Karpas-422 (cell line): ENCODE results near the gene SAMD13. TPM values are rescaled to one million over a fixed set of nuclear protein-coding genes. Genes with fewer than 3 reads are reported as not detected.

Experiments
- DNase-seq: peaks from one replicate; pipeline ENCODE4 v3.0.0-alpha.2; 2015
- H2AFZ ChIP-seq: fragments of 200-600 bp; sonication (generic); 2 replicates; pipeline ENCODE4 v1.6.1; 2014; ENCODE audit warnings: antibody characterized with exemption, low read length, mixed read lengths
- H3K27ac ChIP-seq: fragments of 200-600 bp; sonication (generic); 2 replicates; pipeline ENCODE4 v1.5.1; 2014; ENCODE audit warnings: mild to moderate bottlenecking, low read length, moderate library complexity
- H3K27me3 ChIP-seq: fragments of 200-600 bp; sonication (generic); 2 replicates; pipeline ENCODE4 v1.6.1; 2014; ENCODE audit warnings: low read length, mixed read lengths
- H3K36me3 ChIP-seq: fragments of 200-600 bp; sonication (generic); 2 replicates; pipeline ENCODE4 v1.6.1; 2014; ENCODE audit warnings: low read length, mixed read lengths; ENCODE audit not compliant: insufficient read depth
- H3K4me1 ChIP-seq: fragments of 200-600 bp; sonication (generic); 2 replicates; pipeline ENCODE4 v1.6.1; 2014; ENCODE audit warnings: mild to moderate bottlenecking, low read length, mixed read lengths
- H3K4me2 ChIP-seq: fragments of 200-600 bp; sonication (generic); 2 replicates; pipeline ENCODE4 v1.6.1; 2014; ENCODE audit warnings: low read length, low read depth, mild to moderate bottlenecking; ENCODE audit not compliant: poor library complexity, severe bottlenecking
- H3K4me3 ChIP-seq: fragments of 200-600 bp; sonication (generic); 2 replicates; pipeline ENCODE4 v1.5.1; 2014; ENCODE audit warnings: mild to moderate bottlenecking, antibody characterized with exemption, low read length, mixed read lengths
- H3K79me2 ChIP-seq: fragments of 200-600 bp; sonication (generic); 2 replicates; pipeline ENCODE4 v1.6.1; 2014; ENCODE audit warnings: mild to moderate bottlenecking, low read length, mixed read lengths
- H3K9ac ChIP-seq: fragments of 200-600 bp; sonication (generic); 2 replicates; pipeline ENCODE4 v1.6.0; 2014; ENCODE audit warnings: low read length
- H3K9me2 ChIP-seq: fragments of 200-600 bp; sonication (generic), shearing (Covaris generic); replicated peaks from 2 replicates; pipeline ENCODE4 v1.6.0; 2014; ENCODE audit warnings: mild to moderate bottlenecking, low read length, moderate library complexity; ENCODE audit not compliant: insufficient read depth
- H3K9me3 ChIP-seq: fragments of 300-700, 200-600 bp; sonication (generic); 2 replicates; pipeline ENCODE4 v1.6.1; 2014; ENCODE audit warnings: low read length, mixed read lengths
- H4K20me1 ChIP-seq: fragments of 200-600 bp; sonication (generic); 2 replicates; pipeline ENCODE4 v1.6.1; 2014; ENCODE audit warnings: mild to moderate bottlenecking, antibody characterized with exemption, low read length, low read depth; ENCODE audit not compliant: insufficient read depth
- total RNA-seq: library from RNA; depleted of rRNA; stranded (reverse); fragments of >200 nt; shearing (Covaris generic); gene quantifications from 2 replicates; pipeline ENCODE4 v1.2.3, GENCODE V29; 2014; ENCODE audit warnings: low replicate concordance

SAMD13 gene
- total RNA-seq, 1 experiment from 2014 or later = 3.1 TPM

DNA sequence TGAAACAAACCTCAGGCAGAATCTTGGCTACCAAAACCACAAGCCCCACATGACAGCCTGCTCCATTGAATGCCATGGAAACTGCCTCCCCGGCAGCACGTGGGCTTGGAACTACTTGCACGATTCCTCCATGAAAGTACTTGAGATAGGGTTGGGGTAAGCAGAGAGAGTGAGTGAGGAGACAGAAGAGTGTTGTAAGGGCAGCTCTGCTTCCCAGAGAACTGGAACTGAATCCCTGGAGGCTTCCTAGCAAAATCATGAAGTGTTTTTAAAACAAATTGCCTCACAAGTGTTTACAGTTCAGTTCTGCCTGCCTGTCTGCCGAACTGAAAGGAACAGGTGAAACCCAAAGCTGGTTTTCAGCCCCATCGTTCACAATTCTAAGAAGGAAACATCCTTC, 61.5 kb downstream of the SAMD13 start:
- Histone ChIP-seq H4K20me1 (no peaks in the 10 kb centered on the region), H3K9me3 (no peaks in the 10 kb centered on the region), H3K4me2 (no peak overlapping the region), H3K36me3 (no peaks in the 10 kb centered on the region), H3K4me1 (no peaks in the 10 kb centered on the region), H3K4me3 (no peak overlapping the region), H3K9ac (no peak overlapping the region), H3K79me2 (no peaks in the 10 kb centered on the region), H2AFZ (no peak overlapping the region), H3K9me2 (no peaks in the 10 kb centered on the region), H3K27me3 (no peaks in the 10 kb centered on the region), H3K27ac (no peak overlapping the region)
- DNase-seq = no peak

GRCh38 chr1:84363622-84364021, 62.1 kb downstream of the SAMD13 start:
- H3K9me2 ChIP-seq = no peaks in the 10 kb centered on the region
- no peaks in the 10 kb centered on the region for H3K36me3 ChIP-seq
- H3K4me2 ChIP-seq = no peak overlapping the region
- no peak for DNase-seq
- no peak overlapping the region for H2AFZ ChIP-seq
- H3K9ac ChIP-seq = no peak overlapping the region
- H3K27ac ChIP-seq = no peak overlapping the region
- H3K27me3 ChIP-seq = no peaks in the 10 kb centered on the region
- no peak overlapping the region for H3K4me3 ChIP-seq
- no peaks in the 10 kb centered on the region for H4K20me1 ChIP-seq
- no peaks in the 10 kb centered on the region for H3K9me3 ChIP-seq
- H3K4me1 ChIP-seq = no peaks in the 10 kb centered on the region
- H3K79me2 ChIP-seq = no peaks in the 10 kb centered on the region

DNA sequence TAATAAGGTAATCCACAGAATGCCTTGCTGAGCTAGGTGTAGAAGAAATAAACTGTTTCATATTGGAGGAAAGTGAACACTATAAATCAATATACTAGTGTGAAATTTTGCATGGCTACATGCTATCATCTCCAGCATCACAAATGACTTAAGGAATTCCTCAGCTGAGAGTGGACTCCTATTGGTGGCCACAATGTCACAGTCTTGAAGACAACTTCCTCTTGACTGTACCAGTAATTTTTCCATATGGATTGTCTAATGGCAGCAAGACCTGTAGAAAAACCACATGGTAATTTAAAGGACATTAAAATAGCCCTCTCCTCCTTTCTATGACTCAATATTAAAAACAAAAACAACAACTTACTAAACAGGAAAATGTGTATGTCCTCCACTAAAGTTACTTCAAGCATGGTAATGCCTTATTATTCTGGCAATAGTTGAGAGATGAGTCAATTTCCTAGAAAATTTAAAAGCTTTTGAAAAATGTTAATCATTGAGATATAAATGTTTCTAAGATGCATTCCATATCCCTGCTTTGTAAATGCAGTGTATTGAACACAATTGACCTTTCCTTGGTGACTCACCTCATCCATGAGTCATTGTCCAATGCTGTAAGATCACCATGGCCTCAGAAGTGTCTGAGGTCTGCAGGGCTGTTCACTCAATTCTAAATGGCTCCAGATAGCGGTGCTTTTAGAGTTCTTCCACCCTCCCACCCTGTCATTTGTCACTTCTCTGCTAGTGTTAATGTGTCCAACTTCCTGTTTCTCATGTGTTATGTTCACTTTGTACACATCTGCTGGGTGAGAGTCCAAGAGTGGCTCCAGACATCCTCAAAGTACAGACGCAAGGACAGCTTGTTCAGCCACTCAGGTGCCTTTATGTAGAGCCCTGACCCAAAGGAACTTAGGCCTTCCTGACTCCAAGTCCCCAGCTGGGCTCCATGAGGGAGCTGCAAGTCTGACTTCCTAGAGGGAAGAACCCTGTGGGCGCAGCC, 64.0 kb downstream of the SAMD13 start:
- Histone ChIP-seq H4K20me1 (no peaks in the 10 kb centered on the region), H3K9me2 (no peaks in the 10 kb centered on the region), H3K9me3 (no peaks in the 10 kb centered on the region), H3K9ac (no peak overlapping the region), H3K27me3 (no peaks in the 10 kb centered on the region), H3K4me3 (no peak overlapping the region), H3K27ac (no peak overlapping the region), H3K36me3 (no peaks in the 10 kb centered on the region), H3K4me2 (no peak overlapping the region), H3K79me2 (no peaks in the 10 kb centered on the region), H2AFZ (no peak overlapping the region), H3K4me1 (no peaks in the 10 kb centered on the region)
- DNase-seq = no peak

DNA sequence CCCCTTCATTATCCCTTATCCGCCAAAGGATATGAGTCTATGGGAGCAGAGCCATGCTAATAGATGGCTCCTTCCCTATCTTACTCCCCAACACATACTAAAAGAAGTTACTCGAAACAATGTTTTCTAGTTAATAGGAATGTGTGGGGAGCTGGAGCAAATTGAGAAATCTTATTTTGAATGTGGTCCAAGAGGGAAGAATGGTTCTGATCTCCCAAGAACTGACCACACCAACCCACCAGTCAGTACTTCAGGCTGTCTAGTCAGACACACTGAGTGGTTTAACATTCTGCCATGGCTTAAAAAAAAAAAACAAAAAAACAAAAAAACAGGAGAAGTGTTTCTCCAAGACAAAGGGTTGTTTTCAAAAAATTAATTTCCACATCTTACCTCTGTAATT, 65.3 kb downstream of the SAMD13 start:
- Histone ChIP-seq H3K4me3 (no peak overlapping the region), H3K27ac (no peak overlapping the region), H3K36me3 (no peaks in the 10 kb centered on the region), H4K20me1 (no peaks in the 10 kb centered on the region), H3K4me2 (no peak overlapping the region), H3K79me2 (no peaks in the 10 kb centered on the region), H3K4me1 (no peaks in the 10 kb centered on the region), H3K9ac (no peak overlapping the region), H3K9me2 (no peaks in the 10 kb centered on the region), H3K27me3 (no peaks in the 10 kb centered on the region), H3K9me3 (no peaks in the 10 kb centered on the region), H2AFZ (no peak overlapping the region)
- no peak for DNase-seq

- Histone ChIP-seq H3K79me2 (no peaks in the 10 kb centered on the region), H3K9me2 (no peaks in the 10 kb centered on the region), H3K4me3 (no peak overlapping the region), H3K27me3 (no peaks in the 10 kb centered on the region), H3K9ac (no peak overlapping the region), H3K4me1 (no peaks in the 10 kb centered on the region), H4K20me1 (no peaks in the 10 kb centered on the region), H3K36me3 (no peaks in the 10 kb centered on the region), H3K9me3 (no peaks in the 10 kb centered on the region), H2AFZ (no peak overlapping the region), H3K4me2 (no peak overlapping the region), H3K27ac (no peak overlapping the region)
- no peak for DNase-seq
Observed at GRCh38 chr1:84367219-84367618, 65.7 kb downstream of the SAMD13 start.

DNA sequence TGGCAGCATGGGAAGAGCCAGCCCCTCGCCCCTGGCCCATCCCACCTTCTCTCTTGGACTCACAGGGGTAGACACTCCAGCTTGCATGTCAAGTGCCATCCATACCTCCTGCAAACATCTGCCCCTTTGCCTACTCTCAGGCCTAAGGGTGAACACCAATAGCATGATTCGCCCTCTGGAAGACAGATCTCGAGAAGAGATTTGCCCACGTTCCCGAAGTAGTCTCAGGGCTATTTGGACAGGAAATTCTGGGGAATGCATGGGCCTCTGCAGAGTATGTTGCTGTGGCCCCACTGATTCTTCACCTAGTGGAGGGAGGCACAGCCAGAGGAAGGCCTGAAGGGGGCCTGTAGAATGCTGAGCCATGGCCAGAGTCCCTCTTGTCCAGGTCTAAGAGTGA, 66.9 kb downstream of the SAMD13 start:
- H4K20me1 ChIP-seq = no peaks in the 10 kb centered on the region
- H2AFZ ChIP-seq = no peak overlapping the region
- H3K36me3 ChIP-seq = no peaks in the 10 kb centered on the region
- H3K4me1 ChIP-seq = no peaks in the 10 kb centered on the region
- no peak overlapping the region for H3K27ac ChIP-seq
- H3K9me3 ChIP-seq = no peaks in the 10 kb centered on the region
- H3K4me3 ChIP-seq = no peak overlapping the region
- H3K27me3 ChIP-seq = no peaks in the 10 kb centered on the region
- H3K4me2 ChIP-seq = no peak overlapping the region
- no peaks in the 10 kb centered on the region for H3K79me2 ChIP-seq
- DNase-seq = no peak
- no peaks in the 10 kb centered on the region for H3K9me2 ChIP-seq
- H3K9ac ChIP-seq = no peak overlapping the region

DNA sequence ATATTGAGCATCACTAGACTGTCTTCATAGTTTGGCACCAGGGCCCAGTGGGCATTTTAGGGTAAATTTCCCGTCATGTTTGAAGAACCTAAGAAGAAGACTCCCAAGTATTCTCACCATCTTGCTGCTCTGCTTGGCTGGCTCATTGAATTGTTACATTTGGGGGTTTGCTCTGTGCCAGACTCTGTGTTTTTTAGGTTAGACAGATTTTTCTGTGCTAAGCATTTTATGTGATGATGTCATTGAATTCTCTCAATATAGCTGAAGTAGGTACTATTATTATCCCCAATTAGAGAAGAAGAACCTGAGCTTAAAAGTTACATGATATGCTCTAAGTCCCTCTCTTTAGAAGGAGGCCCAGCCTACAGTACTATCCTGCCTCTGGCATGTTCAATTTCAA, 68.8 kb downstream of the SAMD13 start:
- no peaks in the 10 kb centered on the region for H3K36me3 ChIP-seq
- H3K4me1 ChIP-seq = no peaks in the 10 kb centered on the region
- DNase-seq = no peak
- H3K27ac ChIP-seq = no peak overlapping the region
- H3K9ac ChIP-seq = no peak overlapping the region
- H3K4me3 ChIP-seq = no peak overlapping the region
- no peaks in the 10 kb centered on the region for H4K20me1 ChIP-seq
- no peaks in the 10 kb centered on the region for H3K27me3 ChIP-seq
- no peaks in the 10 kb centered on the region for H3K79me2 ChIP-seq
- no peaks in the 10 kb centered on the region for H3K9me2 ChIP-seq
- no peak overlapping the region for H3K4me2 ChIP-seq
- H2AFZ ChIP-seq = no peak overlapping the region
- no peaks in the 10 kb centered on the region for H3K9me3 ChIP-seq

- no peaks in the 10 kb centered on the region for H3K79me2 ChIP-seq
- H4K20me1 ChIP-seq = no peaks in the 10 kb centered on the region
- no peak overlapping the region for H3K4me3 ChIP-seq
- H3K9ac ChIP-seq = no peak overlapping the region
- H2AFZ ChIP-seq = no peak overlapping the region
- no peak overlapping the region for H3K27ac ChIP-seq
- no peaks in the 10 kb centered on the region for H3K4me1 ChIP-seq
- H3K4me2 ChIP-seq = no peak overlapping the region
- H3K27me3 ChIP-seq = no peaks in the 10 kb centered on the region
- H3K9me2 ChIP-seq = no peaks in the 10 kb centered on the region
- no peak for DNase-seq
- no peaks in the 10 kb centered on the region for H3K36me3 ChIP-seq
- H3K9me3 ChIP-seq = no peaks in the 10 kb centered on the region
Observed at GRCh38 chr1:84370831-84371394, 69.4 kb downstream of the SAMD13 start.
